Neural cell (in vitro differentiated cells): Measurements from ENCODE around the gene EDIL3.

Experiments
- CTCF ChIP-seq: fragments of 450-650 bp; IDR thresholded peaks from 2 replicates; pipeline ENCODE4 v1.5.1; 2014; ENCODE audit warnings: antibody characterized with exemption, mild to moderate bottlenecking, moderate library complexity; ENCODE audit not compliant: poor library complexity, severe bottlenecking
- EZH2 ChIP-seq: fragments of 200-600, 300-800 bp; shearing (Covaris generic), sonication (generic); IDR thresholded peaks from 2 replicates; pipeline ENCODE4 v1.6.1; 2014; ENCODE audit warnings: antibody characterized with exemption, low read length, borderline replicate concordance, mild to moderate bottlenecking; ENCODE audit not compliant: insufficient read depth, poor library complexity, severe bottlenecking
- POLR2AphosphoS5 ChIP-seq: IDR thresholded peaks from 2 replicates; pipeline ENCODE4 v1.6.1; 2012
- TAF1 ChIP-seq: IDR thresholded peaks from 2 replicates; pipeline ENCODE4 v1.6.1; 2012; ENCODE audit warnings: low read depth

GRCh38 chr5:84036842-84037241 lies 347.8 kb downstream of the EDIL3 start:
- TF ChIP-seq POLR2AphosphoS5 (no peak), TAF1 (no peak), EZH2 (no peak), CTCF (no peak)
